Activated CD4-positive, alpha-beta T cell treated with anti-CD3 and anti-CD28 coated beads for 48 hours (primary cell): Measurements from ENCODE around the gene TBKBP1.

Experiments used
- DNase-seq: peaks from one replicate; pipeline ENCODE4 v3.0.0-alpha.2; 2020

Gene TBKBP1

GRCh38 chr17:47700471-47701449 is 6.8 kb downstream of the TBKBP1 start:
- no peak for DNase-seq

- DNase-seq, result no peak
These were observed 7.6 kb downstream of the TBKBP1 start for GRCh38 chr17:47701608-47702007.

GRCh38 chr17:47702391-47702995 is 8.5 kb downstream of the TBKBP1 start:
- no peak for DNase-seq

GRCh38 chr17:47703191-47703591 is 9.2 kb downstream of the TBKBP1 start:
- DNase-seq, result peak; percentile 53

DNA sequence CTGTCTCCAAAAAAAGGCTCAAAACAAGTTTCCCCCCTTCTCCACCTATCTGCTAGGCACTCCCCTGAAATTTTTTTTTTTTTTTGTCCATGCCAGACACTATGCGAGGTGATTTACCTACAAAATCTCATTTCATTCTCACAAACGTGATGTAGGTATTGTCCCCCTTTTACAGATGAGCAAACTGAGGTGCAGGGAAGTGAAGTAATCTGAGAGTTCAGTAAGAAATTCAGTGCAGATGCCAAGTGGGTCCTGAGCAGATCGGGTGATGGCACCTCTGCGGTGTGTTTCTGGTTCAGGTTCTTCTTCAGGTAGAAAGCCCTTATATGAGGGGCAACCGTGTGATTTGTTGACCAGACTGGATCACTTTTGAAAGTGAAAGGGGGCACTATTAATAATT is 9.7 kb downstream of the TBKBP1 start:
- DNase-seq, result no peak

DNA sequence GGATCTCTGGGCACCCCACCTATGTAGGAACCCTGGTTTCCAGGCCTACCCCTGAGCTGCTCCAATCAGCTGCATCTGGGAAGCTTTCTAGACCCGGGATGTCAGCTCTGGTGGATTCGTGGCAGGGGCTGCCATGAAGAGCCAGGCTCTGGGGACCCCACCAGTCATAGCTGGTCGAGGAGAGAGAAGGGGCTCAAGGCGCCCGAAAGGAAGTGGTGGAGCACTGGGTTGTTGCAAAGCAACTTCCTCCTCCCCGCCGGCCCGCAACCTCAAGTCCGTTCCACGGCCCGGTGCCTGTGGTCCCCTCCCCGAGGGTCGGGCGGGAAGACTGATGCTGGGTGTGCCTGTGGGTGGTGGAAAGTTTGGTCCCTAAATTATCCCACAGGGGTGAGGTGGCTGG is 10.2 kb downstream of the TBKBP1 start:
- DNase-seq, result no peak

DNA sequence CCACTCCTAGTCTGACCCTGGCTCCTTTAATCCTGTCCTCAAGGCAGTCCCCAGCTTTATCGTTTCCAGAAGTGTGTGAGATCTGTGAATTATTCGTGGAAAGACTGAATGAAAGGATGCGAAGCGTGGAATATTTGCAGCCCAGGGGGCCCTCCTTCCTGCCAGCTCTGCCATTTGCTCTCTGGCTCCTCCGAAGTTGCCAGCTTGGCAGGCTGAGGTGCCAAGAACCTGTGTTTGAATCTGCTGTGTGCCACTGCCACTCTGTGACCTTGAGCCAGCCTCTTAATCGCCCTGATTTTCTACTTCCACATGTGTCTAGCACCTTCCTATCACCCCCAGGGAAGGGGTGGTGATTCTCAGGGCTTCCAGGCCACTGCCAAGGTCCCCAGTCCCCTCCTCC is 10.8 kb downstream of the TBKBP1 start:
- DNase-seq, result no peak

GRCh38 chr17:47705536-47706530 is 11.9 kb downstream of the TBKBP1 start:
- peak; percentile 73 for DNase-seq

GRCh38 chr17:47707056-47707804 is 13.3 kb downstream of the TBKBP1 start:
- DNase-seq, result no peak

DNA sequence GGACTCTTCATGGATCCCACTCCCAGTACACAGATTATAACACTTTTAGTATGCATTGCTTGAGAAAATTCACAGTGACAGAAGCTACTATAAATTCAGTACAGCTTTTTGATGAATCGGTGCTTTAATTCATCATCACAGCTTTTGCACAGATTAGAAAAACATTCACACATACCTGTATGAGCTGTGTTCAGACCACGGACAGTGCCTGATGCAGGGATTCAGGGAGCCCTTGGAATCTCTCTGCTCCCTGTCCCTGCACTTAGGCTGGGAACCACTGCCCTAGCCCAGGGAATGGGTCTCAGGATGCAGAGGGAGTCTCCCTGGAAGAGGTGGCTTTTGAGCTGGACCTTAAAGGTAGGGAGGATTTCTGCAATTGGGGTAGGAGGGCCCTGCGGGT is 13.9 kb downstream of the TBKBP1 start:
- no peak for DNase-seq

DNA sequence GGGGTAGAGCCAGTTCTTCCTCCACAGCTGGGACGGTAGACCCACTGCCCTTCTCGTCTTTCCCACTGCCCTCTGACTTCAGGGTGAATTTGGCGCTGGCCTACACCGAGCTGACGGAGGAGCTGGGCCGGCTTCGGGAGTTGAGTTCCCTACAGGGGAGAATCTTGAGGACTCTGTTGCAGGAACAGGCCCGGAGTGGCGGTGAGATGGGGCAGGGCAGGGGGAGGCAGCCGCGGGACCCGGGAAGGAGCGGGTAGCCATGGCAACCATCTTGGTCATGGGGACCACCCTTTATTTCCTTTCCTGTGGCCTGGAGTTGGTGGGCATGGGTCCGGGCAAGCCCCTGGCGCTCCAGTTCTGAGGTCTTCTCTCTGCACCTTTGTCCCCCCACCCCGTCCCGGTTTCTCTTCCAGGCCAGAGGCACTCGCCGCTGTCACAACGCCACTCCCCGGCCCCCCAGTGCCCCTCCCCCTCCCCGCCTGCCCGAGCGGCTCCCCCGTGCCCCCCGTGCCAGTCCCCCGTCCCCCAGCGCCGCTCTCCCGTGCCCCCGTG is 14.4 kb downstream of the TBKBP1 start:
- DNase-seq, result no peak

DNA sequence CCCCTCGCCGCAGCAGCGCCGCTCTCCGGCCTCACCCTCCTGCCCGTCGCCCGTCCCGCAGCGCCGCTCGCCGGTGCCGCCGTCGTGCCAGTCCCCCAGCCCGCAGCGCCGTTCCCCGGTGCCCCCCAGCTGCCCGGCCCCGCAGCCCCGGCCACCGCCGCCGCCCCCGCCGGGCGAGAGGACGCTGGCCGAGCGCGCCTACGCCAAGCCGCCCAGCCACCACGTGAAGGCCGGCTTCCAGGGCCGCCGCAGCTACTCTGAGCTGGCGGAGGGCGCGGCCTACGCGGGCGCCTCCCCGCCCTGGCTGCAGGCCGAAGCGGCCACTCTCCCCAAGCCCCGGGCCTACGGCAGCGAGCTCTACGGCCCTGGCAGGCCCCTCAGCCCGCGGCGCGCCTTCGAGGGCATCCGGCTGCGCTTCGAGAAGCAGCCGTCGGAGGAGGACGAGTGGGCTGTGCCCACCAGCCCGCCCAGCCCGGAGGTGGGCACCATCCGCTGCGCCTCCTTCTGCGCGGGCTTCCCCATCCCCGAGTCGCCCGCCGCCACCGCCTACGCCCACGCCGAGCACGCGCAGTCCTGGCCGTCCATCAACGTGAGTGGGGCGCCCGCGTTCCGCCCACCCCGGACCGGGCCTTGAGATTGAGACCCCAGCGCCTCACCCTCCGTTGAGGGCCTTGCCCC is 15.0 kb downstream of the TBKBP1 start:
- no peak for DNase-seq

- no peak for DNase-seq
These were observed 15.6 kb downstream of the TBKBP1 start for GRCh38 chr17:47709594-47709993.

GRCh38 chr17:47711366-47712099 is 17.6 kb downstream of the TBKBP1 start:
- no peak for DNase-seq

DNA sequence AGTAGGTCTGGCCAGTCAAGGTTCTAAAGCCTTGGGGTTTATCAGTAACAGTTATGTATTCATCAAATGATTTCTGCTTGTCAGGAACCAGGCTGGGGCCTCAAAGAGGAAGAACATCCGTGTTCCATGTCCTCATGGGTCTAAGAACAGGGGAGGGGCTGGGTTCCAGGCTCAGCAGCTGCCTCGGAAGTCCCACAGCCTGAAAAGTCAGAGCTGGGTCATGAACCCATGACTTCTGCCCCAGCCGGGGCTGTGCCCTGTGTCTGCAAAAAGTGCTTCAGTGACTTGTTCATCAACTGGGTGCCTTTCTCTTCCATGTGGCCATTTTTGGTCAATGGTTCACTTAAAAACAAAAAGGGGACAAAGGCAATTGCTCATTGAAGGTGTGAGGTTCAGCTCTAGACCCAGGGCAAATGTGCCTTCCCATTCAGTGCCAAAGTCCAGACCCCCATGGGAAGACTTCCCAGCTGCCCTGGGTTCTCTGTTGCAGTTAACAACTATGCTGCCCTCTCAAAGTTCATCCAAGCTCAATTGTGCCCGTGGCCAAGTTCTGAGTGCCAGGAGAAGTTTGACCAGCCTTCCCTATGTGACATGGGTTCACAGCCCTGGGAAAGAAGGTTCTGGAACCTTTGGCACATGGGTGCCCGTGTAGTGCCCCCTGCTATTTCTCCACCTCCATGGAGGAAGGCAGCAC is 18.5 kb downstream of the TBKBP1 start:
- no peak for DNase-seq

DNA sequence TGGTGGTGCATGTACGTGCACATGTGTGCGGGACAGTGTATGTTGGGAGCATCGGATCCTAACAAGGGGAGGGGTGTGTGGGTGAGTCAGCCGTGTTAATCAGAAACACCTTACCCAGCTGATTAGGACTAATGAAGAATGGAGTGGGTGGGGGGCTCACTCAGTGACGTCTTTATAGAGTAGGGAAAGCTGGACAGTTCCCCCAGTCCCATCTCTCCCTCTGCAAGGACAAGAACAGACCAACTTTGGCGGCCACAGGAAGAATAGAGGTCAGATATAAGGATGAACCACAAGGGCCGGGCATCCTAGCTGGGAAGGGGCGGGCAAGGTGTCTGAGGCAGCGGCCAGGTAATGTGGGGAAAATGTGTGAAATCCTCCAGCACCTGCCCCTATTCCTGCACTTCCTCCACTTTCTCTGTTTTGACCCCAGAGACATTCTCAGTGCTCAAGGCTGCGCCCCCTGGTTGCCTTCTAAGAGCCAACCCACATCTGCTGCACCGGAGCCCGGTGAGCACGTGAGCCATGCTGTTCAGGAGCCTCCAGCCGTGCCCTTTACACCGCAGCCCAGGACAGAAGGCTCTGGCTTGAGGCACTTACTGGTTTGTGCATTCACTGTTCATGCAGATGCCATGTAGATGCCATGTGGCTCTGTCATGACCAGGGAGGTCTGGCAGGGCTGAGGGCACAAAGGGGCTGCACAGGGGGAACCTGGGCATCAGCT is 20.2 kb downstream of the TBKBP1 start:
- no peak for DNase-seq

DNA sequence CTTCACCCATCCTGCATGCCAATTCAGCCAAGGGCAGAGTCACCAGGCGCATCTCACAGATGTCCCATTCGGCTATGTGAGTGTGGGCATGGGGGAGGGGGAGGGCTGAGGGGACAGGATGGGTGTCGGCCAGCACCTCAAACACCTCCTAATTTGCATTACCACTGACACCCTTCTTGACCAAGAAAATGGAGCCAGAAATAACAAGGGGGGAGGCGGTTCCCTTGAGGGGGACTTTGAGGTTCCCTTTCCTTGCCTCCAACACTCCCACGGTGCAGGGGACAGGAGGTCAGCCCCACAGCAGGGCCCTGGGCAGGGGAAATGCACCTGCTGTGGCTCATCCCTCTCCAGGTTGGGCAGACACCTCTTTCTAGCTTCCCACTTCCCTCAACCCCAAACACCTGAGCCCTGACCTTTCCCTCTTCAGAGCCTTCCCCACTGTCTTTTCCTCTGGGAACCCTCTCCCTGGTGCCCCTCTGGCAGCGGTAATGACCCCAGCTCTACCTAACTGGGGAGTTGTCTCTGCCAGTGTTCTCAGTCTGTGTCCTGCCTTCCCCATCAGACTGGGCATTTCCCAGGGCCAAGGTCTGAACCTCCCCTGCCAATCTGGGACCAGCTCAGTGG is 20.9 kb downstream of the TBKBP1 start:
- DNase-seq, result no peak

DNA sequence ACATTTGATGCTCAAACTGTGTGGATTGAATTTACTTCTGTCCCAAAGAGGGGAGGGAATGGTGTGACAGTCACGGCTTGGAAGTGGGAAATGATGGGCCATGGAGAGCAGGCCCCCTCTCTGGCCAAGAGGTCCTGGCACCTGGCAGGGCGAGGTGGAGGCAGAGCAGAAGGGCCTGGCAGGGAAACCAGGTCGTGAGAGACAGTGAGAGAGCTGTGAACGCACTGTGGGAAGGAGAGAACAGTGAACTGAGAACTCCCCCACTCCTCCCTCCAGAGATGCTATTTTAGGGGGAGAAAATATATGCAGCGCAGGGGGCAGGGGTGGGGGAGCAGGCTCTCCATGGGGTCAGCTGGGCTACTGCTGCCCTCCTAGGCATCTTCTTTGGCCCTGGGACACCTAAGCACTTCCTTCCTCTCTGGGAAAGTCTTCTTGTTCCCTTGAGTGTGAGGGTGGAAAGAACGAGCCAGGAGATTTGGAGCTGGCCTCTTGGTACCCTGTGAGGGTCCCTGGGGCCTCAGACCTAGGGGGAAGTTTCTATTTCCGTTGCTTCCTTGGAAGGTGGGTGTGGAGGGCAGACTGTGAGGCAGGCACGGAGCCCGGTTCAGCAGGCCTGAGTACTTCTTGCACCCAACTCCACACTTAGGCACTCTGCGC is 21.8 kb downstream of the TBKBP1 start:
- no peak for DNase-seq
